Measurements from ENCODE around the gene PEX16.

DNA sequence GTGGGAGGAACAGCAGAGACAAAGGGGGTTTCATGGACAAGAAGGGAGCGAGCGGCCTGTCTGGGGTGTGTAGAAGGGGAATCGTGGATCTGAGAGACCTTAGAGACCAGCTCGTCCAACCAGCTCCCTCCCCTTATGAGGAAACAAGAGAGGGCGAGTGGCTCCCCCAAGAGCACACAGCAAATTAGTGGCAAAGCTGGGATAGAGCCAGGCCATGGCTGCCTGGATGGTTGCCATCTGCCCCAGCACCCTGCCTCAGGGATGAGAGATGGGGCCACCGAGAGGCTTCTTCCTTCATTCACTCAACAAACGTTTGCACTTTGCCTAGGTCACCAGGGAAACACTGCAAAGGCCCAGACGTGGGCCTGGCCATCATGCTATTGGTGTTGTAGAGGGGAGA, 28.1 kb downstream of the PEX16 start:
- no peak for TF ChIP-seq POLR2AphosphoS5 (IDR thresholded peaks at IDR 0.05)
- no peak for TF ChIP-seq POLR2A (IDR thresholded peaks at IDR 0.05)

Data from spleen (tissue), 3 donors.